Activated CD4-positive, alpha-beta T cell treated with anti-CD3 and anti-CD28 coated beads for 48 hours (primary cell): ENCODE results near the gene MRPL14.
A peak's percentile ranks its signal among the peaks of the same experiment; 100 is the strongest.

Experiments used
- DNase-seq: peaks from one replicate; pipeline ENCODE4 v3.0.0-alpha.2; 2020

Gene MRPL14

GRCh38 chr6:44077214-44077946, 49.9 kb downstream of the MRPL14 start:
- no peak for DNase-seq

GRCh38 chr6:44076356-44077213, 50.7 kb downstream of the MRPL14 start:
- no peak for DNase-seq

GRCh38 chr6:44075647-44076355, 51.5 kb downstream of the MRPL14 start:
- DNase-seq = no peak

- no peak for DNase-seq
Observed at GRCh38 chr6:44074813-44075646, 52.2 kb downstream of the MRPL14 start.

GRCh38 chr6:44074439-44074812, 52.8 kb downstream of the MRPL14 start:
- peak; percentile 83 for DNase-seq

GRCh38 chr6:44073612-44074438, 53.4 kb downstream of the MRPL14 start:
- peak; percentile 31 for DNase-seq

GRCh38 chr6:44072959-44073611, 54.2 kb downstream of the MRPL14 start:
- DNase-seq = peak; percentile 92

- DNase-seq = no peak
Observed at GRCh38 chr6:44072452-44072958, 54.7 kb downstream of the MRPL14 start.

- no peak for DNase-seq
Observed at GRCh38 chr6:44071670-44072451, 55.4 kb downstream of the MRPL14 start.

GRCh38 chr6:44068607-44069296, 58.5 kb downstream of the MRPL14 start:
- no peak for DNase-seq

- no peak for DNase-seq
Observed at GRCh38 chr6:44067173-44068139, 59.8 kb downstream of the MRPL14 start.

- DNase-seq = no peak
Observed at GRCh38 chr6:44066394-44067172, 60.7 kb downstream of the MRPL14 start.

- no peak for DNase-seq
Observed at GRCh38 chr6:44065443-44066140, 61.7 kb downstream of the MRPL14 start.

- no peak for DNase-seq
Observed at GRCh38 chr6:44064948-44065272, 62.3 kb downstream of the MRPL14 start.

GRCh38 chr6:44064089-44064947, 62.9 kb downstream of the MRPL14 start:
- peak; percentile 36 for DNase-seq

GRCh38 chr6:44063561-44064059, 63.6 kb downstream of the MRPL14 start:
- no peak for DNase-seq
